CD8-positive, alpha-beta memory T cell (primary cell): ENCODE results near the gene CLSTN2. TPM values are rescaled to one million over a fixed set of nuclear protein-coding genes. Genes with fewer than 3 reads are reported as not detected.

ENCODE experiments used
- CTCF ChIA-PET: fragments of 350-600 bp; sonication (Branson Sonifier 250); formaldehyde crosslinking; loops from one replicate; lab custom pipeline; 2021; ENCODE audit warnings: antibody characterized with exemption; lab: Charles Lee
- POLR2A ChIA-PET: fragments of 350-600 bp; sonication (Branson Sonifier 250); formaldehyde crosslinking; loops from one replicate; lab custom pipeline; 2021; ENCODE audit warnings: antibody characterized with exemption; lab: Charles Lee
- DNase-seq, 5 donors: peaks; one replicate each; pipeline versions ENCODE4 v3.0.0 to v3.0.0-alpha.2; 2020 to 2022; ENCODE audit warnings: mixed read lengths in 1 of 5
- H3K27ac ChIP-seq: one replicate; pipeline ENCODE4 v1.7.0; 2013; ENCODE audit warnings: low read depth, mild to moderate bottlenecking, low read length, moderate library complexity
- H3K27me3 ChIP-seq: 2 replicates; pipeline ENCODE4 v1.7.0; 2013; ENCODE audit warnings: low read length, mild to moderate bottlenecking; ENCODE audit not compliant: insufficient read depth, poor library complexity, severe bottlenecking
- H3K36me3 ChIP-seq: 2 replicates; pipeline ENCODE4 v1.7.0; 2013; ENCODE audit warnings: mild to moderate bottlenecking, low read length, moderate library complexity; ENCODE audit not compliant: insufficient read depth
- H3K4me1 ChIP-seq: 2 replicates; pipeline ENCODE4 v1.7.0; 2013; ENCODE audit warnings: mild to moderate bottlenecking, low read length, moderate library complexity; ENCODE audit not compliant: insufficient read depth
- H3K4me3 ChIP-seq: 2 replicates; pipeline ENCODE4 v1.7.0; 2013; ENCODE audit warnings: mild to moderate bottlenecking, low read length
- H3K9me3 ChIP-seq: 2 replicates; pipeline ENCODE4 v1.7.0; 2013; ENCODE audit warnings: mild to moderate bottlenecking, low read length
- H3K27ac Mint-ChIP-seq, 8 donors: one replicate each; pipeline ENCODE4 v1.8.0; 2020 to 2021; ENCODE audit warnings: mixed read lengths in 8 of 8, mild to moderate bottlenecking in 6 of 8, inconsistent platforms in 3 of 8, moderate library complexity in 3 of 8
- H3K27me3 Mint-ChIP-seq, 2 donors: one replicate each; pipeline ENCODE4 v1.8.0; 2020 to 2021; ENCODE audit warnings: mixed read lengths in 2 of 2, mild to moderate bottlenecking in 1 of 2, moderate library complexity in 1 of 2
- H3K36me3 Mint-ChIP-seq, 3 donors: one replicate each; pipeline ENCODE4 v1.8.0; 2020 to 2021; ENCODE audit warnings: mixed read lengths in 3 of 3, inconsistent platforms in 1 of 3, mild to moderate bottlenecking in 1 of 3
- H3K4me1 Mint-ChIP-seq, 3 donors: one replicate each; pipeline ENCODE4 v1.8.0; 2020 to 2021; ENCODE audit warnings: mixed read lengths in 3 of 3, inconsistent platforms in 1 of 3, mild to moderate bottlenecking in 1 of 3
- H3K4me3 Mint-ChIP-seq, 7 donors: one replicate each; pipeline ENCODE4 v1.8.0; 2020 to 2021; ENCODE audit warnings: mixed read lengths in 7 of 7, mild to moderate bottlenecking in 6 of 7, moderate library complexity in 4 of 7, inconsistent platforms in 2 of 7
- H3K9me3 Mint-ChIP-seq, 5 donors: one replicate each; pipeline ENCODE4 v1.8.0; 2020 to 2022; ENCODE audit warnings: mixed read lengths in 5 of 5, mild to moderate bottlenecking in 3 of 5, moderate library complexity in 2 of 5, inconsistent platforms in 1 of 5
- polyA plus RNA-seq: library from polyadenylated mRNA; unstranded; fragments of 300-500 nt; fragmentation: Illumina TruSeq; gene quantifications from one replicate; pipeline ENCODE4 v1.2.3, GENCODE V29; 2021
- total RNA-seq, 2 experiments: library from RNA; stranded (reverse); gene quantifications; one replicate each; pipeline ENCODE4 v1.2.3, GENCODE V29; 2021

CLSTN2 gene
- total and polyA plus RNA-seq, 3 experiments from 2014 or later, result not detected

DNA sequence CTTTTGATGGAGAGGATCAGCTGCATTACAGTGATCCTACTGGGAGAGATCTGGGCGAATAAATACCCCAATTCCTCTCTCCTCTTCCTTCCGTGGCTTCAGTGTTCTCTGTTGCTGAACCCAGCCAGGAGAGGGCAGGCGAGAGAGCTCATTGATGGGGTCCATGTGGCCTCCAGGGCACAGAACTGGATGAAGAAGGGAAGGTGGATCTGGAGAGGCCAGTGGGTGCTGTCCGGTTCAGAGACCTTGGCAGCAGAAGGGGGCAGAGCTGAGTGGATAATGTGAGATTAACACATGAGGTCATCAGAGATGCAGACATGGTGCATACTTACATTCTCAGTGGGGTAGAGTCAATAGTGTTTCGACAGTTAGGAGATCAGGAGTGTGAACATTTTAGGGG, 193.6 kb downstream of the CLSTN2 start:
- Histone ChIP-seq H3K27me3 (no peaks in the 10 kb centered on the region), H3K4me1 (no peaks in the 10 kb centered on the region), H3K27ac (no peak overlapping the region), H3K36me3 (no peaks in the 10 kb centered on the region), H3K4me3 (no peak overlapping the region), H3K9me3 (no peaks in the 10 kb centered on the region)
- ChIA-PET POLR2A (no interaction called here), CTCF (interaction anchor here (2.0 kb wide), 1 partner anchor 10 kb away, joined by 5 read pairs; no protein-coding TSS in a partner anchor)
- Mint-ChIP-seq H3K36me3 (no peaks in the 10 kb centered on the region), H3K27ac (no peak overlapping the region), H3K4me1 (no peaks in the 10 kb centered on the region), H3K4me3 (no peak overlapping the region), H3K9me3 (no peaks in the 10 kb centered on the region), H3K27me3 (no peaks in the 10 kb centered on the region)
- no peak for DNase-seq

DNA sequence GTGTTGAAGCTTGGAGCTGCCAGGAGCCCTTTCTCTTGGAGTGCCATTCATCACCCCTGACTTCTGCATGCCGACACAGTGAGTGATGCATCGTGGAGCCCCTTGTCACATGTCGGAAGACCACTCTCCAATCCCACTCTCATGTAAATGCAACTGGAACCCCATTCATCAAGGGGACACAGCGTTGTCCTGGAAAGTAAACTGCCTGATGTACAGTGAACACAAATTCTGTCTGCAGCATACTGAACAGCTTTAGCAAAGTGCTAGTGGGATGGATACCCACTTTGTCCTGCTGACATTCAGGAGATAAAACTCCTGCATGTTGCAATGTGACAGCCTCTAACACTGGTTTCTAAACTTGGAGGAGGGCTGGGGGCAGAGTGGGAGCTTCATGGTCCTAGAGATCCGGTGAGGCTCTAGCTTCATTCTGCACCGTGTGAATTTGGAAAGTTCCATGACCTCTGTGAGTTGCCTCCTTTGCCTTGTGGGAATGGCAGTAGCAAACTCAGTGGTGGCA, 194.8 kb downstream of the CLSTN2 start:
- Histone ChIP-seq H3K27me3 (no peaks in the 10 kb centered on the region), H3K27ac (no peak overlapping the region), H3K9me3 (no peaks in the 10 kb centered on the region), H3K4me1 (no peaks in the 10 kb centered on the region), H3K36me3 (no peaks in the 10 kb centered on the region), H3K4me3 (no peak overlapping the region)
- ChIA-PET POLR2A (no interaction called here), CTCF (interaction anchor here (1.3 to 2.0 kb wide), 2 partner anchors 9 to 26 kb away, joined by 3 to 5 read pairs; no protein-coding TSS in a partner anchor)
- H3K27me3 Mint-ChIP-seq, result no peaks in the 10 kb centered on the region
- DNase-seq, result no peak
- H3K36me3 Mint-ChIP-seq, result no peaks in the 10 kb centered on the region
- no peaks in the 10 kb centered on the region for H3K9me3 Mint-ChIP-seq
- no peak overlapping the region for H3K4me3 Mint-ChIP-seq
- H3K27ac Mint-ChIP-seq, result no peak overlapping the region
- H3K4me1 Mint-ChIP-seq, result no peaks in the 10 kb centered on the region

DNA sequence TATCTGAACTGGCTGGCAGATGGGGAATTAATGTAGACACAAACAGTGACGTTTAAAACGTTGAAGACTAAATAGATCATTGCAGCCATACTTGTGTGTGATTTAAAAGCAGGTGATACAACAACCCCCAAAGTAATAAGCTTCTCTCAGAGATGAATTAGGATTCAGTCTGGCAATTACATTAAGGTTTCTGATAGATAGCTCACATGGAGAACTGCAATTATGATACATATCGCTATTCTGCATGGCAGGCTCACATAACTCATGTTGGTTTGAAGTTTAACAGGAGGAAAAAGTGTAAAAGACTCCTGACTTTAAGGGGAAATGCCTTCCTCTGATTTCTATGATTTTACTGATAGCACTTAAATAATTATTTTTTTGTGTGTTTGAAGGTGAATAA, 196.9 kb downstream of the CLSTN2 start:
- H3K27ac ChIP-seq, result no peak overlapping the region
- Mint-ChIP-seq H3K4me3 (no peak overlapping the region), H3K27me3 (no peaks in the 10 kb centered on the region), H3K4me1 (no peaks in the 10 kb centered on the region), H3K36me3 (no peaks in the 10 kb centered on the region), H3K9me3 (peaks cover 0 to 3% (median 0%) of the 10 kb centered on the region in 5 donors), H3K27ac (no peak overlapping the region)
- H3K27me3 ChIP-seq, result no peaks in the 10 kb centered on the region
- ChIA-PET CTCF (no interaction called here), POLR2A (no interaction called here)
- no peak overlapping the region for H3K4me3 ChIP-seq
- no peak for DNase-seq
- no peaks in the 10 kb centered on the region for H3K4me1 ChIP-seq
- H3K36me3 ChIP-seq, result no peaks in the 10 kb centered on the region
- no peaks in the 10 kb centered on the region for H3K9me3 ChIP-seq

DNA sequence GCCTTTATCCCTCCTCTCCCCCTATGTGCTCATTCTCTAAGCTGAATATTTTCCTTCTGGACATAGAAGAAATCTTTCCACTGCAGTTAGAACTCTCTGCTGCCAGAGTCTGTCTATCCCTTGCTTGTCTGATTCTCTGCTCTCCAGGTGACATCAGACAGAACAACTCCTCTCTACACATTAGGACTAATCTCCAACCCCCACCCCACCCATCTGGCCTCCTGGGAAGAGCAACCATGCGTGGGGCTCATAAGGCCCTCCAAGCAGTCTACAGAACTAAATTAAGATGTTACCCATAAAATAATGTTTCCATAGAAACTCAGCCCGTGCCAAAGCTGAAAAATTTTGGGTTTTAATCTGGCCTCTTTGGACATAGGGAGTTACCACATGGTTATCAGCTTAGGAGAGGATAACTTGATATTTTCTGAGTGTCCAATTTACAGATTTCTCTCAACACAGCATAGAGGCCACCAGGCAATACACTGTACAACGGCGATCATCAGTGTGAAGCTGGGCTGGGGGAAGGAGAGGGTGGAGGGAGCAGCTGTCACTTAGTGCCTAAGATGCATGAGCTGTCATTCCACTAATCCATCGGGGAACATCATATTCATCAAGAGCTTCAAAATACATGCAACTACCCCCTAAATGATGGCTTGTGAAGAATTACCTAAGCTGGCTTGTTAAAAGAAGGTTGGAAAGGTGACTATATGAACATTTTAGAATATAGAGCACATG, 199.4 kb downstream of the CLSTN2 start:
- H3K4me3 Mint-ChIP-seq, result no peak overlapping the region
- POLR2A ChIA-PET, result no interaction called here
- H3K36me3 Mint-ChIP-seq, result no peaks in the 10 kb centered on the region
- no peak overlapping the region for H3K4me3 ChIP-seq
- no peaks in the 10 kb centered on the region for H3K27me3 Mint-ChIP-seq
- no peaks in the 10 kb centered on the region for H3K27me3 ChIP-seq
- no peaks in the 10 kb centered on the region for H3K36me3 ChIP-seq
- H3K27ac ChIP-seq, result no peak overlapping the region
- H3K27ac Mint-ChIP-seq, result no peak overlapping the region
- H3K4me1 ChIP-seq, result no peaks in the 10 kb centered on the region
- no peak for DNase-seq
- CTCF ChIA-PET, result no interaction called here
- no peaks in the 10 kb centered on the region for H3K4me1 Mint-ChIP-seq
- H3K9me3 ChIP-seq, result no peaks in the 10 kb centered on the region
- H3K9me3 Mint-ChIP-seq, result peaks cover 0 to 5% (median 0%) of the 10 kb centered on the region in 5 donors

DNA sequence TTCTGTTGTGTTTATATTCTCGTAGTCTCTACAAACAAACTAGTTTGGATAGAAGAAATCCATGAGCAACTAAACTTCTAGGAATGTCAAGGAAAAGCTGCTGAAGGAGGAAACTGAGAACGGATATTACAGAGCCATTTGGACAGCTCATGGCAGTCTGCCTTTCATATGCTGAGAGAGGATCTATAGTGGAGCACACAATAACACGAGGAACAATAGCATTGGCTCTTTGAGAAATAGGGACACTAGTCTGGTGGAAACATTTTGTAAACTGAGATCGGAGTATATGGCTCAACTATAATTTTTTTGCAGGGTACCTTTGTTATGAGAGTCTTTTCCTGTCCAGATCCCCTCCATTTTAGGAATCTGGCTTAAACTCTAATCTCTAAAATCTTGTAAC, 200.5 kb downstream of the CLSTN2 start:
- ChIA-PET POLR2A (no interaction called here), CTCF (no interaction called here)
- no peaks in the 10 kb centered on the region for H3K27me3 Mint-ChIP-seq
- Histone ChIP-seq H3K9me3 (no peaks in the 10 kb centered on the region), H3K36me3 (no peaks in the 10 kb centered on the region), H3K27ac (no peak overlapping the region), H3K27me3 (no peaks in the 10 kb centered on the region), H3K4me1 (no peaks in the 10 kb centered on the region), H3K4me3 (no peak overlapping the region)
- no peak for DNase-seq
- H3K27ac Mint-ChIP-seq, result no peak overlapping the region
- H3K4me1 Mint-ChIP-seq, result no peaks in the 10 kb centered on the region
- no peak overlapping the region for H3K4me3 Mint-ChIP-seq
- H3K9me3 Mint-ChIP-seq, result peaks cover 0 to 5% (median 0%) of the 10 kb centered on the region in 5 donors
- H3K36me3 Mint-ChIP-seq, result no peaks in the 10 kb centered on the region

DNA sequence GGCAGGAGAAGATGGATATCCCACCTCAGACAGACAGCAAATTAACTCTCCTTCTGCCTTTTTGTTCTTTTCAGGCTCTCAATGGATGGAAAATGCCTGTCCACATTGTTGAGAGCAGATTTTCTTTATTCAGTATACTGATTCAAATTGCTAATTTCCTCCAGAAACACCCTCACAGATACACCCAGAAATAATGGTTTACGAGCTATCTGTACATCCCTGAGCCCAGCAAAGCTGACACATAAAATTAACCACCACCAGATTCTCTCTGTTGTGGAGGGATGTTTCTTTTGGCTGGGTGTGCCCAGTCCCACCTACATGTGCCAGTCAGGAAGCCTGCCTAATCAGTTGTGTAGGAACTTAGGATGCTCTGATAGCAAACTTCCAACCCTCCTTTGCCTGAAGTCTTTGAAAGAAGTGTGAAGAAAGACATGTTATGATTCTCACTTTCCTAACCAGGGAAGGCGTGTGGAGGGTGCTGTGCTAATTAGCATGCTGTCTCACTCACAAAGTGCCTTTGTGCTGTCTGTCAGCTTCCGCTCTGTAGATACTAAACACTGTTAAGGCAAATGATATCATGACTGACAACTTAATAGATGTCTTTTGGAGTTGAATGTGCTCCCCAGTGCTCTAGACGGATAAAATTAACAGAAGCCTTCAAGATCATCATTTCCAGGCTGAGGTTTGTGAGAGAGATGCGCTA, 208.5 kb downstream of the CLSTN2 start:
- H3K9me3 Mint-ChIP-seq, result peaks cover 0 to 3% (median 0%) of the 10 kb centered on the region in 5 donors
- no peaks in the 10 kb centered on the region for H3K4me1 Mint-ChIP-seq
- Histone ChIP-seq H3K4me1 (no peaks in the 10 kb centered on the region), H3K4me3 (no peak overlapping the region), H3K36me3 (no peaks in the 10 kb centered on the region), H3K27ac (no peak overlapping the region), H3K27me3 (no peaks in the 10 kb centered on the region), H3K9me3 (no peaks in the 10 kb centered on the region)
- ChIA-PET CTCF (no interaction called here), POLR2A (no interaction called here)
- H3K27me3 Mint-ChIP-seq, result peaks cover 0 to 1% of the 10 kb centered on the region in 2 donors
- no peaks in the 10 kb centered on the region for H3K36me3 Mint-ChIP-seq
- no peak overlapping the region for H3K4me3 Mint-ChIP-seq
- DNase-seq, result no peak
- no peak overlapping the region for H3K27ac Mint-ChIP-seq

DNA sequence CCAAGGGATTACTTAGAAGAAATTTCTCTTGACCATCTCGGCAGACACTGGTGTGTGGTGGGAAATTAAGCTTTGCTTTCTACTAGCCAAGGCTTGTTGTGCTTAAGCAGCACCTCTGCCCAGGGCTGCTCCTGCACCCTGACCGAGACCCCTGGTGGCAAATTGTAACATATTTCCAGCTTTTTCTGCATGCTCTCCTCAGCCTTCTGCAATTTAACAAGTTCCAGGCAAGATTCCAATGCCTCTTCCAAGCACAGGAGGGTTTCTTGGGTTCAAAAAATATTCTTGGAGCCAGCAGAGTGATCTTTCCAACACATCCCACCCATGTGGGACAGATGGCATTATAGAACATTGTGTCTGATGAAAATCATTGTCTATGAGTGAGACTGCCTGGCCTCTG, 210.5 kb downstream of the CLSTN2 start:
- Mint-ChIP-seq H3K36me3 (no peaks in the 10 kb centered on the region), H3K9me3 (no peaks in the 10 kb centered on the region), H3K4me3 (no peak overlapping the region), H3K27ac (no peak overlapping the region), H3K27me3 (peaks cover 0 to 1% of the 10 kb centered on the region in 2 donors), H3K4me1 (no peaks in the 10 kb centered on the region)
- ChIA-PET CTCF (no interaction called here), POLR2A (no interaction called here)
- H3K4me1 ChIP-seq, result no peaks in the 10 kb centered on the region
- no peaks in the 10 kb centered on the region for H3K27me3 ChIP-seq
- H3K4me3 ChIP-seq, result no peak overlapping the region
- no peak overlapping the region for H3K27ac ChIP-seq
- no peaks in the 10 kb centered on the region for H3K9me3 ChIP-seq
- H3K36me3 ChIP-seq, result no peaks in the 10 kb centered on the region
- no peak for DNase-seq

DNA sequence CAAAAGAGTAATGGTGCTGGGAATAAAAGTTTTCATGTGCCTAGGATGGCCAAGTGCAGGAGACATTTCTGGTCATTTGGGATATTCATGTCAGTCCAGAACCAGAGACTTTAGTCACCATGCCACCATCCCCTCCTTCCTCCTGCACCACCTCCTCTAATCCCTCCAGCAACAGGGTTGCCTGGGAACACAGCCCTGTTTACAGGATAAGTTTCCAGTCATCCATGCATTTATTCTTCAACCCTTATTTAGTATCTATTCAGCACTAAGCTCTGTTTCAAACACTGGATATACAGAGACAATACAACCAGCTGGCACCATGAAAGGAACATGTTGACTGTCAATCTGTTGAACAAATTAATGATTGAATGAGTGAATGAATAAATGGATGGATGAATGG, 211.7 kb downstream of the CLSTN2 start:
- no peak overlapping the region for H3K27ac Mint-ChIP-seq
- CTCF ChIA-PET, result no interaction called here
- no peak overlapping the region for H3K4me3 Mint-ChIP-seq
- no peaks in the 10 kb centered on the region for H3K36me3 Mint-ChIP-seq
- POLR2A ChIA-PET, result no interaction called here
- Histone ChIP-seq H3K27me3 (no peaks in the 10 kb centered on the region), H3K36me3 (no peaks in the 10 kb centered on the region), H3K4me1 (no peaks in the 10 kb centered on the region), H3K27ac (no peak overlapping the region), H3K4me3 (no peak overlapping the region), H3K9me3 (no peaks in the 10 kb centered on the region)
- no peaks in the 10 kb centered on the region for H3K4me1 Mint-ChIP-seq
- no peaks in the 10 kb centered on the region for H3K9me3 Mint-ChIP-seq
- H3K27me3 Mint-ChIP-seq, result peaks cover 0 to 1% of the 10 kb centered on the region in 2 donors
- DNase-seq, result no peak
